Stimulated activated CD8-positive, alpha-beta memory T cell treated with anti-CD3 and anti-CD28 coated beads, Interleukin-12 subunit alpha, Interleukin-12 subunit beta, amount 100 ng/mL, for 24 hours (primary cell): ENCODE data around the gene STAT6.

Source experiments
- DNase-seq: peaks from one replicate; pipeline ENCODE4 v3.0.0-alpha.2; 2020; ENCODE audit errors: extremely low read depth

Gene STAT6

GRCh38 chr12:57101892-57102695, 9.1 kb downstream of the STAT6 start:
- no peak for DNase-seq

GRCh38 chr12:57099766-57100165, 11.4 kb downstream of the STAT6 start:
- no peak for DNase-seq

GRCh38 chr12:57099047-57099714, 12.0 kb downstream of the STAT6 start:
- no peak for DNase-seq

GRCh38 chr12:57098546-57098945, 12.6 kb downstream of the STAT6 start:
- no peak for DNase-seq

GRCh38 chr12:57097554-57097835, 13.7 kb downstream of the STAT6 start:
- DNase-seq, result no peak

- DNase-seq, result no peak
Measured at GRCh38 chr12:57096748-57097553, 14.2 kb downstream of the STAT6 start.

- DNase-seq, result no peak
Measured at GRCh38 chr12:57096099-57096572, 15.0 kb downstream of the STAT6 start.

GRCh38 chr12:57095440-57095839, 15.7 kb downstream of the STAT6 start:
- no peak for DNase-seq

GRCh38 chr12:57094208-57095160, 16.7 kb downstream of the STAT6 start:
- DNase-seq, result no peak

GRCh38 chr12:57093415-57094207, 17.6 kb downstream of the STAT6 start:
- DNase-seq, result peak; percentile 61

GRCh38 chr12:57092876-57093414, 18.2 kb downstream of the STAT6 start:
- DNase-seq, result no peak

GRCh38 chr12:57092529-57092862, 18.7 kb downstream of the STAT6 start:
- DNase-seq, result no peak

- DNase-seq, result no peak
Measured at GRCh38 chr12:57091638-57092528, 19.3 kb downstream of the STAT6 start.

- DNase-seq, result no peak
Measured at GRCh38 chr12:57090924-57091637, 20.1 kb downstream of the STAT6 start.

GRCh38 chr12:57090490-57090889, 20.7 kb downstream of the STAT6 start:
- DNase-seq, result no peak

GRCh38 chr12:57089271-57090245, 21.6 kb downstream of the STAT6 start:
- DNase-seq, result no peak
